Measurements from ENCODE around the gene ITSN1.
"Not testable (repeated sequence)": the region's sequence is repeated elsewhere in the genome, so short reads cannot be mapped to it uniquely, and the experiment has no call there.

ITSN1 gene

DNA sequence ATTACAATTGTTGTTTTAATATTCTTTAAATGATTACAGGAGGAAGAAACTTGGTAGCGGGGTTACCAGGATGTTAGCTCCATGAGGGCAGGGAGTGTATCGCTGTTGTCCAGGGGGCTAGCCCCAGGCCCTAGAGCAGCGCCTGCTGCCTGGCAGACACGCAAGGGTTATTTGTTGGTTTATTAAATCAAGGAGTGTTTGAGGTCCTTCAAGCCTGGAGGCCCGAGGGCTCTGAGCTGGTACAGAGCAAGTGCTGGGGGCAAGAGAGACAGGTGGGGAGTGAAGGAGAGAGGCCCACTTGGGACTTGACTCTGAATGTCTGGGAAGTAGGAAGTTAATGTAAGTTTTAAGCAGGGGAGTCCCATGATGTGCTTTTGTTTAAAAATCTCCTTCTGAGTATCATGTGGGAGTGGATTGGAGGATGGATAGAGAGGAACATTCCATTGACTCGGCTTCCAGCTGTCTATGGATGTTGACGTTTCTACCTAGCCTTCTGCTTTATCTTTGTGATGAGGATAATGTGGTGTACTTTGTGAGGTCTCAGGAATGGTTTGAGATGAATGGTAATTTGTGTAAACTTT lies 8.7 kb downstream of the ITSN1 start:
- FAIRE-seq = no peak
- DNase-seq (ENCODE audit: insufficient read length, low spot score) = no peak

DNA sequence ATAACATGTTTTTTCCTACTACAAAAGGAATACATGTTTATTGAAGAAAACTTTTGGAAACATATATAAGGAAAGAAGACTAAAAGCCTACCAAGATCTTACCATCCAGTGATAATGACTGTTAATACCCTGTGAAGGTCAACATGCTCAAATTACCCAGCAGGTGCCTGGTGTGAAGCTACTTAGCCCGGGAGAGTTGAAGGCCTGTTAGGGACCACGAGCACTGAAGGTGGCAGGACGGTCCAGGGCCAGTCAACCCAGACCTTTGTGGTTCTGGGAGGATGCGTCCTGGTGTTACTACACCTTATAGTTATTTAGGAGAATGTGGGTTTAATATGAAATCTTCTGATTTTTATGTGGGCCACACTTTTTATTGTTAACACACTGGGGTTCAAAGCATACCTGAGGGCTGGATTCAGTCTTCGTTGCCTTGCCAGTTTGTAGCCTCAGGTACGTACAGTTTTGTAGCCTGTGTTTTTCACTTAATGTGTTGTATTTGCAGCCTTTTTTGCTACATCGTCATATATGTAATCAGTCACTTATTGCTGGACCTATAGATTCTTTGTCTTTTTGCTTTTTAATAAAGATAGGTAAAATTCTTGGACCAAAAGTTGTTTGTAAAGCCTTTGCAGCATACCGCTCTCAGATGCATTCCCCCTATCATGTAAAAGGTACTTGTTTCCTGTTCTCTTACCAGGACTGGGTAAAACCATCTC lies 9.8 kb downstream of the ITSN1 start:
- FAIRE-seq = no peak
- DNase-seq (ENCODE audit: insufficient read length, low spot score) = no peak

DNA sequence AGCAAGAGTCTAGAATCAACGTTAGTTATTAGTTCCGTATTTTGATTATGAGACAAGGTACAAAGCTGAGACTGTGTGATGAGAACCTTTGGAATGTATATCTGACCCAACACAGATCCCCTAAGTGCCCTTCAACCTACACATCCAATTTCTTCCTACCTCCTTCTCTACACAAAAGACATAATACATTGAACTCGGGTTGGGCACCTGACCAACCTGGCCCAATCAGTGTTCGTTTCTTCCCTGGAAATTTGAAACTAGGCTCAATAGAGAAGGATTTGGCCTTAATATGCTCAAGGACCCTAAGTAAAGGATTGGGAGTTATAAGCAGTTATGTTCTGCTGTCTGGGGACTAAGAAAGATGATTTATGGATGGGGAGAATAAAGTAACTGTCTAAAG lies 12.1 kb downstream of the ITSN1 start:
- no peak for DNase-seq (ENCODE audit: insufficient read length, low spot score)
- no peak for FAIRE-seq

DNA sequence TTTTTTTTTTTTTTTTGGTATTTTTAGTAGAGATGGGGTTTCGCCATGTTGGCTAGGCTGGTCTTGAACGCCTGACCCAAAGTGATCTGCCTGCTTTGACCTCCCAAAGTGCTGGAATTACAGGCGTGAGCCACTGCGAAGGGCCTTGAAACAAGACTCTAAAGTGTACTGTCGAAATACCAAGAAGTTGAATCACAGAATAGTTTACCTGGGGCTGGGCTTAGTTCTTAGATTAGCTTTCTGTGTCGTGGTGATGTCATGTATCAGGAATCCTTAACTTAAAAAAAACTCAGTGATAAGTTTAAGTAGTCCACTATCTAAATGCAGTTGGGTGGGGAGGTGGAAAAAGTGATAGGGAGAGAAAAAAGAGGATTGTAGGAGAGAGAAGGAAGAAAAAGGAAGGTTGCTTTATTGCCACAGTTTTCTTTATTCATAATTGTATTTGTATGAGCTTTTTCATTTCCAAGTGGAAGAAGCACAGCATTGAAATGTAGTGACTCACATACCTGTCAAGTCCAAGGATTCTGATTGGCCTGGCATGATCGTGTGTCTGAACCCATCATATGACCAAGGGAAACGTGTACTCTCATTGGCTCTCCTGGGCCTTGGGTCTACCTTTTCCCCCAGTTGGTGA lies 13.4 kb downstream of the ITSN1 start:
- no peak for FAIRE-seq
- peak; percentile 78 for DNase-seq (ENCODE audit: insufficient read length, low spot score)

DNA sequence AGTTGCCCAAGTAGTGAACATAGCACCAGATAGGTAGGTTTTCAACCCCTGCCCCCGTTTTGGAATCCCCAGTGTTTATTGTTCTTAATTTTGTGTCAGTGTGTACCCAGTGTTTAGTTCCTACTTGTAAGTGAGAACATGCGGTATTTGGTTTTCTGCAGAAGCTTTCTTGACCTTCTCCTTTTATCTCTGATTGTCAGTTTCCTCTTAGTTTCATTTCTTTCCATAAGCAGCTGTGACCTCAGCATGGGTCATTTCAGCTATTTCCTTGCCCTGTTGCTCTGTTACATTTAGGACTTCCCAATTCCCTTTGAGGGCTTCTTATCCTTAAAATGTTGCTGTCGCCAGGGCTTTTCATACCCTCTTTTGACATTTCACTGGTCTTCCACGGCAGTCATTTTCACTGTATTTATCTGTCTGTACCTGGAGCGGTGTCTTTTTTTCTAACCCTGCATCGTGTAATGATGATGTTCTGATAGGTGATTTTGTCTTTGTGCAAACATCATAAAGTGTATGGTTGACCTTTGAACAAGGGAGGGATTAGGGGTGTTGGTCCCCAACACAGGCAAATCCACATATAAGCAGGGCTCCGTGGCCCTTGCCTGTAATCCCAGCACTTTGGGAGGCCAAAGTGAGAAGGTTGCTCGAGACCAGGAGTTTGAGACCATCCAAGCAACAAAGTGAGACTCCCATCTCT lies 15.0 kb downstream of the ITSN1 start:
- DNase-seq (ENCODE audit: insufficient read length, low spot score) (no peak), FAIRE-seq (no peak)

DNA sequence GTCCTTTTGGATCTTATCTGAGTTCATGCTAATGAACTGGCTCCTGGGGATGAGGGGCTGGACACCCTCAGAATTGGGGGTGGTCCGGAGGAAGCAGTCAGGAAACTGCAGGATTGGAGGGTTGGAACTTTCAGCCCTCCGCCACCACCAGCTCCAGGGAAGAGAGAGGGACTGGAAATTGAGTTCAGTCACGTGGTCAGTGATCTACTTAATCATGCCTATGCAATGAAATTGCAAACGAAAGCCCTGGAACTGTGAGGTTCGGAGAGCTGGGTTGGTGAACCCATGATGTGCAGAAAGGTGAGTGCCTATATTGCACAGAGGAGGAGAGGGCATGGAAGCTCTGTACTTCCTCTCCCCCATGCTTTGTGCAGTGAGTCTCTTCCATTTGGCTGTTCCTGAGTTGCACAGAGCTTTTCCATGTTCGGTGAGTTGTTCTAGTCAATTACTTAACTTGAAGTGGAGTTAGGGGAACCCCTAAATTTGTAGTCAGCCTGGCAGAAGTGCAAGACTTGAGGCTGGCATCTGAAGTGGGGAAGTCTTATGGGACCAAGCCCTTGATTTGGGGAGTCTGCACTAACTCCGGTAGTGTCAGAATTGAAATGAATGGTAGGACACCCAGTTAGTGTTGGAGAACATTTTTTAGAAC lies 16.7 kb downstream of the ITSN1 start:
- FAIRE-seq (no peak), DNase-seq (ENCODE audit: insufficient read length, low spot score) (no peak)

DNA sequence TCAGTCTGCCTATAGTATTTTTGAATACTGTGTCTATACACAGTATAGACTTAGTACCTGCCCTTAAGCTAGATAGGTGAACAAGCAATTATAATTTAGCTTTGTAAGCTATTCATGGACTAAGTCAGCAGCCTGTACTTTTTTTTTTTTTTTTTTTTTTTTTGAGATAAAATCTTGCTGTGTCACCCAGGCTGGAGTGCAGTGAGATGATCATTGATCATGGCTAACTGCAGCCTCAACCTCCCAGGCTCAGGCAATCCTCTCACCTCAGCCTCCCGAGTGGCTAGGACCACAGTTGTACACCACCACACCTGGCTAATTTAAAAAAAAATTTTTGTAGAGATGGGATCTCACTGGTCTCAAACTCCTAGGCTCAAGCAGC lies 17.3 kb downstream of the ITSN1 start:
- DNase-seq (ENCODE audit: insufficient read length, low spot score) (no peak), FAIRE-seq (no peak)

DNA sequence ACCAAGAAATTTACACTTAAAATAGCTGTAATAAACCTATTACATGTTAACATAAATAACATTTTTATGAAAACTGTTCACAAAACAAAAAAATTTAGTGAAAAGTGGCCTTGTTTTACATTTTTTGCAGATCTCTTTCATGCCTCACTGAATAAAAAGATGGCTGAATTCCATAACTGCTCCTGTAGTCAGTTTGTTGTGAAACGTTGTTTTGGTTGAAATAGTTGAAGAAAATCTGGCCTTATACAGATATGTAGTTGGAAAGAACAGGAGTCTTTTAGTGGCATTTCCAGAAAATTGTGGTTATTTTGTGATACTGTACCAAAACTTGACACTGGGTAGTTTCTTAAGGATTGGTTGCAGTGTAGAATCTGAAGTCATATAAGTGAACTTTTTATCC lies 18.1 kb downstream of the ITSN1 start:
- FAIRE-seq = no peak
- no peak for DNase-seq (ENCODE audit: insufficient read length, low spot score)

DNA sequence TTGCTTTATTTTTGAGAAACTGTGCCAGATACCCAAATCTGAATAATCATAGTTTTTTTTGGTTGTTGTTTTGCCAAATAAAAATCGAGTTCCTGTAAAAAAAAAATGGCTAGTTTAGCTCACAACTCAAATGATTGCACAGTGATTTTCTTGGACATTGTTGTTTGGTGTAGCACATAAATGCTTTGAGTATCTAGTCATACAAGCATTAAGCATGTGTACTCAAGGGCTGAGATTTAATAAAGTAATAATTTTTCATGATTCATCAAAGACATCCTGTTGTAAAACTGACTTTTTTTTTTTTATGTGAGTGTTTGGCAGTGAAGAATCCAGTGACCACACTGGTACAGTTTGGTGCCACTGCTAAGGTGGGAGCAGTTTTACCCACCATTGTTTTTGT lies 18.8 kb downstream of the ITSN1 start:
- no peak for DNase-seq (ENCODE audit: insufficient read length, low spot score)
- FAIRE-seq = no peak

DNA sequence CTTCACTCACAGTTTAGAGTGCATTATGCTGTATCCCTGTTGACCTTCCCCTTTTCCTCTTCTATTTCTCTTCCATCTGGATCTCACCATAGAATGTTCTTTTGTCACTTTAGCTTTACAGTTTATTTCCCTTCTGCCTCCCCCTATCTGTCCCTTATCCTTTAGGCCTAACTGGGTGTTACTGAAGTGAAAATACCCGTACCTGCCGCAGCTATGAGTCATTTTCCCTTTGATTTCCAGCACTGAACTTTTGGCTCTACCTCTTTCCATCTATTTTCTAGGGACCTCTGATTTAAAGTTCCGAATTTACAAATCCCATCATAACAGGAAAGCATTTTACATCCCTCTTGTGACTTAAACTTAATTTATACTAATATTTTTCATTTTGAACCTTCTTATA lies 19.7 kb downstream of the ITSN1 start:
- no peak for FAIRE-seq
- no peak for DNase-seq (ENCODE audit: insufficient read length, low spot score)

DNA sequence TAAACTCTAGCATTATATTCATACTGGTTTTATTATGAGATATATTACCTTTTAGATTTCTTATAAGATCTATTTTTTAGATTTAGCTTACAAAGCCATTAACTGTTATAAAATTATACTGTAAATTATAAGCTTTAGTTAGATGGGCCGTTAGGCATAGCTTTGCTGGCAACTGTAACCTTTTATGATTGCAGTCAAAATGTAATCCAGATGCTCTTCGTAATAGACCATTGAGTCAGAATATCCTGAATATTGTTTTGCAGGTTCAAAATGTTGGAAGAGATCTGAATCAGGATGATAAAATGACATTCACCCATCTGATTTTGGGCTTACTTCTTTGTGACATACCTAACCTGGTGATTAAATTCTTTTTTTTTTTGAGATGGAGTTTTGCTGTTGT lies 20.9 kb downstream of the ITSN1 start:
- DNase-seq (ENCODE audit: insufficient read length, low spot score) = no peak
- FAIRE-seq = no peak

DNA sequence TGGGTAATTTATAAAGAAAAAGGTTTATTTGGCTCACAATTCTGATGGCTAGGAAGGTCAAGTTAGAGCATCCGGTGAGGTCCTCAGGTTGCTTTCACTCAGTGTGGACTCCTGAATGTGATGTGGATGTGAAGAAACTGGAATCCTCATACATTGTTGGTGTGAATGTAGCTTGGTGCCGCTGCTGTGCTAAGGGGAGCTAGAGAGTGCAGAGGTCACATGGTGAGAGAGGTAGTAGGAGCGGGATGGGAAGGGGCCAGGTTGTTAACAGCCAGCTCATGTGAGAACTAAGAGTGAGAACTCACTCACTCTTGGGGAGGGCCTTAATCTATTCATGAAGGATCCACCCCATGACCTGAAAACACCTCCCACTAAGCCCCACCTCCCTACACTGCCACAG lies 21.8 kb downstream of the ITSN1 start:
- no peak for FAIRE-seq
- no peak for DNase-seq (ENCODE audit: insufficient read length, low spot score)

DNA sequence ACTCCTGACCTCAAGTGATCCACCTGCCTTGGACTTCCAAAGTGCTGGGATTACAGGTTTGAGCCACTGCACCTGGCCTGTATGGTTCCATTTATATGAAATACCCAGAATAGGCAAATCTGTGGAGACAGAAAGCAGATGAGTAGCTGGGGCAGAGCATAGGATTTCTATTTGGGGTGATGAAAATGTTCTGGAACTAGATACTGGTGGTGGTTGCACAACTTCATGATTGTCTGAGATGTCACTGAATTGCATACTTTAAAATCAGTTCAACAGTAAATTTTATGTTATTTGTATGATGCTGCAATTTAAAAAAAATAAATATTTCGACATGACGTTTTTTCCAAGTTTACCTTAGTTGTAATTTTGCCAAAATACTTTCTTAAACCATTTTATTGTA lies 23.9 kb downstream of the ITSN1 start:
- FAIRE-seq = no peak
- no peak for DNase-seq (ENCODE audit: insufficient read length, low spot score)

DNA sequence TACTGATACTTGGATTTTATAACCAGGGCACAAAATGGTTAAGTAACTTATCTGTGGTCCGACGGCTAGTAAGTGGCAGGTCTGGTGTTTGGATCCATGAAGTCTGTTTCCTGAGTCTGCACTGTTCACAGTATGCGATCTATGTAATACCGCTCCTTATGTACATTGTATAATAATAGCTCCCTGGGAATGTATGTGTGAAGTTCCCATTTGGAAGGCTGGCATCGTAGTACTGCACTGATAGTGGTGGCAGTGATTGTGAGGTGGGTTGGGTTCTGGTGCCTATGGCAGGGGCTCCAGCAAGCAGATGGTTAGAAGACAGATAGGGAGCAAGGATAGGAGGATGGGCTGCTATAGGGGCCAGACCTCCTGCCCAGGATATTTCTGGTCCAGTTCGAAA lies 25.3 kb downstream of the ITSN1 start:
- FAIRE-seq (no peak), DNase-seq (ENCODE audit: insufficient read length, low spot score) (no peak)

DNA sequence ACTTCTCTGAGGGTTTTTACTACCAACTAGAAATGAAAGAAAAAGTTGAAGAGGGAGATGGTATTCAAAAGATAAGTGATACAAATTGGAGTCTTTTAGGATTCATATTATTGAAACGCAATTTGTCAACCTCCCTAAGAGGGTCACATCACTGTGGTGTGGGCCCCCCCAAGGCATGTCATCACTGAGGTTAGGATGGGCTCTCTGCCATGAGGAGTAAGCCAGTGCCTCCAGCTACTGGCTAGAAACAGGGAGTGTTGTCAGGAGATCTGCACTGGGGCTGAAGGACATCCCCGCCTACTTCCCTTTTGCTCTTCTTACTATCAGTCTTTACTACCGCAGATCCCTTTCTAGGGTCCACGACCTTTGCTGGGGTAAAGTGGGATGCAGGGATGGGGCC lies 25.9 kb downstream of the ITSN1 start:
- DNase-seq (ENCODE audit: insufficient read length, low spot score) (peak; percentile 35), FAIRE-seq (no peak)

DNA sequence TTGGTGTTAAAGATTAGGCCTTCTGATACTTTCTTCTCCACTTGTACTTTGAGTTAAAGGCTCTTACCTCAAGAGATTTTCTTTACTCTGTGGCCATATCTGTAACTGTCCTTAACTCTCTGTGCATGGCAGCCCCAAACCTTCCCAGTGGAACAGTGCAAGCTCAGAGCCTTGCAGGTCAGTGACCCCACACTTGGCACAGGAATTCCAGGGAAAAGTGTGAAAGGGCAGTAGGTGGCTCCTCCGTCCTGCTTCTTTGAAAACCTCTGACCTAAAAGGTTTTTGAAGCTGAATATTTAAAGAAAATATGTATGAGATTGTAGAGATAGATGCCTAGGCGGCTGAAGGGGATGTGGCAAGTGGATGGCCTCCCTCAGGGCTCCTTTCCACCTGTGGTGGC lies 26.3 kb downstream of the ITSN1 start:
- FAIRE-seq (no peak), DNase-seq (ENCODE audit: insufficient read length, low spot score) (no peak)

DNA sequence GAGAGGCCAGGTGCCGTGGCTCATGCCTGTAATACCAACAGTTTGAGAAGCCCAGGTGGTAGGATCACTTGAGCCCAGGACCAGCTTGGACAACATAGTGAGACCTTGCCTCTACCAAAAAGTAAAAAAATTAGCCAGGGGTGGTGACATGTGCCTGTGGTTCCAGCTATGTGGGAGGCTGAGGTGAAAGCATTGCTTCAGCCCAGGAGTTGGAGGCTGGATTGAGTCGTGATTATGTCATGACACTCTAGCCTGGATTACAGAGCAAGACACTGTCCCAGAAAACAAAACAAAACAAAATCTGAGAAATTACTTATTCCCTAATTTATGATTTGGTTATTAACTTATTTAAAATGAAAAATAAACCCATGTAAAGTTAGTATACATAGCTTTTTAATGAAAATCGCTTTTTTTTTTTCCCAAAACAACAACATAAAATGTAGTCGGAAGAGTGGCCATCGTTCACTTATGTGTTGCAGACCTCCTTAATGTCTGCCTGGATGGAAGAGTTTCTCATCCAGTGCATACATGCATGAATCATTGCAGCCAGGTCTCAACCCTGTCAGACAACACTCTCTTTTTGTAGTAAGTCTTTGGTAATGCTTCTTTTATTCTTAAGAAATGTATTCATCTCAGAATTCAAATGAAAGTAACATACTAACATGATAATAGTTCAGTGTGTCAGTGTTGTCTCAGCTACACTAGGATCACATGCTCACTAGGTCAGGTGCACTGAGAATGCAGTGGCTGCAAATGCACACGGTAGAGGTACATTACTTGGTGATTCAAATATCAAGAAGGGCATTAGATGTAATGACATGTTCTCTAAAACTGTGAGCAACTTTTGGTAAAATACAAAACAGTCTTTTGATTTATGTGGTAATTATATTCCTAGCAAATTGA lies 28.0 kb downstream of the ITSN1 start:
- DNase-seq (ENCODE audit: insufficient read length, low spot score) = no peak
- no peak for FAIRE-seq

DNA sequence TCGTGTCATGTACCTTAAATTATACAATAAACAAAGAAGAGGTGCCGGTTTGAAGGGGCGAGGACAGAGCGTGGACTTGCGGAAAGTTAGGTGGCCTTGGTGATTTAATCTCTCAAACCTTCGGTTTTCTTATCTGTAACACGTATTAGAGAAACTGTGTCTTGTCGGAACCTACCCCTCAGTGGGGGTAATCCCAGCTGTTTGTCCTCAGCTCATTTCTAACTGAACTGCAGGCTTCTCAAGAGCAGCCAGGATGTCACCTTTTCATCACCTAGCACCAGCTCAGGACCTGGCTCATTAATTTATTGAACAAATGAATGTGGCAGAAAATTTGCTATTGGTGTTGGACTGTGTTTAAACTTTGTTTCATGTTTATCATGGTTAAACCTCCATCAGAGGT lies 31.2 kb downstream of the ITSN1 start:
- FAIRE-seq (no peak), DNase-seq (ENCODE audit: insufficient read length, low spot score) (no peak)

DNA sequence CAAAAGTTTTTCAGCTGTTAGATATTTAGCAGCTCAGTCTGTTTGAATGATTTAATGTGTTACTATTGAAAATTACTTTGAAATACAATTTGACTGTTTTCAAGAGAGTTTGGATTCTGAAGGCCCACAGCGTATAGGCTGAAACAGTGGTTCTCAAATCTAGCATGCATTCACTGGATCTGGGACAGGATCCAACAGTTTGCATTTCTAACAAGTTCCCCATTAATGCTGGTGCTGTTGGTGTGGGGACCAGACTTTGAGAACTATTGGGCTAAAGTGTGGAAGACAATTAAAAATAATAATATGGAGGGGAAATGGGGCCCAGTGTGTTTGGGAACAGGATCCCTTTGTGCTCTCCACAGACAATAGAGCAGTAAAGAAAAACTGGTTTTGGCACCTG lies 31.9 kb downstream of the ITSN1 start:
- no peak for DNase-seq (ENCODE audit: insufficient read length, low spot score)
- FAIRE-seq = no peak

DNA sequence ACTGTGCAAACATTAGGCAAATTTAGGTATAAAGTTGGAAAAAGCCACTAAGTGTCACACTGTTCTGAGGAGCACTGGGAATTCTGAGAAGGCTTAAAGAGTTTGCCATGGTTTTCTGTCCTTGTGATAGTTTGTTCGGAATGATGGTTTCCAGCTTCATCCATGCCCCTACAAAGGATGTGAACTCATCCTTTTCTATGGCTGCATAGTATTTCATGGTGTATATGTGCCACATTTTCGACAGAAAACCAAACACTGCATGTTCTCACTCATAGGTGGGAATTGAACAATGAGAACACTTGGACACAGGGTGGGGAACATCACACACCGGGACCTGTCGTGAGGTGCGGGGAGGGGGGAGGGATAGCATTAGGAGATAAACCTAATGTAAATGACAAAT lies 34.4 kb downstream of the ITSN1 start:
- FAIRE-seq; DNase-seq (ENCODE audit: insufficient read length, low spot score): not testable (repeated sequence)

Measured in HTR-8/SVneo (cell line).